ENCODE data around the gene BRIP1. TPM values are rescaled to one million over a fixed set of nuclear protein-coding genes. Genes with fewer than 3 reads are reported as not detected.

BRIP1 gene
- total and polyA plus RNA-seq, 10 of the 15 experiments (the other 5 are each of a cell fraction or from before 2014, with no cell fraction given), result 4.0 to 24.2 (median 12.8) TPM

DNA sequence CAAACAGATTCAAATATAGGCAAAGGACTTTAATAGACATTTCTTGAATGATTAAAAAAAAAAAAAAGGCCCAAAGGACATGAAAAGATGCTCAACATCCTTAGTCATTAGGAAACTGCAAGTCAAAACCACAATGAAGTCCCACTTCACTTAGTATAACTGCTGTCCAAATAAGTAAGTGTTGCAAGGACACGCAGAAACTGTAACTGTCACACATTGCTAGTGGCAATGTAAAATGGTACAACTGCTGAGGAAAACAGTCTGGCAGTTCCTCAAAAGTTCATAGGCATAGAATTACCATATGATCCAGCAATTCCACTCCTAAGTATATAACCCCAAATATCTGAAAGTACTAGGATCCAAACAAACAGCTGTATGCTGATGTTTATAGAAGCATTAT lies 112.7 kb downstream of the BRIP1 start (continued):
- TF ChIP-seq, protein P1, sequence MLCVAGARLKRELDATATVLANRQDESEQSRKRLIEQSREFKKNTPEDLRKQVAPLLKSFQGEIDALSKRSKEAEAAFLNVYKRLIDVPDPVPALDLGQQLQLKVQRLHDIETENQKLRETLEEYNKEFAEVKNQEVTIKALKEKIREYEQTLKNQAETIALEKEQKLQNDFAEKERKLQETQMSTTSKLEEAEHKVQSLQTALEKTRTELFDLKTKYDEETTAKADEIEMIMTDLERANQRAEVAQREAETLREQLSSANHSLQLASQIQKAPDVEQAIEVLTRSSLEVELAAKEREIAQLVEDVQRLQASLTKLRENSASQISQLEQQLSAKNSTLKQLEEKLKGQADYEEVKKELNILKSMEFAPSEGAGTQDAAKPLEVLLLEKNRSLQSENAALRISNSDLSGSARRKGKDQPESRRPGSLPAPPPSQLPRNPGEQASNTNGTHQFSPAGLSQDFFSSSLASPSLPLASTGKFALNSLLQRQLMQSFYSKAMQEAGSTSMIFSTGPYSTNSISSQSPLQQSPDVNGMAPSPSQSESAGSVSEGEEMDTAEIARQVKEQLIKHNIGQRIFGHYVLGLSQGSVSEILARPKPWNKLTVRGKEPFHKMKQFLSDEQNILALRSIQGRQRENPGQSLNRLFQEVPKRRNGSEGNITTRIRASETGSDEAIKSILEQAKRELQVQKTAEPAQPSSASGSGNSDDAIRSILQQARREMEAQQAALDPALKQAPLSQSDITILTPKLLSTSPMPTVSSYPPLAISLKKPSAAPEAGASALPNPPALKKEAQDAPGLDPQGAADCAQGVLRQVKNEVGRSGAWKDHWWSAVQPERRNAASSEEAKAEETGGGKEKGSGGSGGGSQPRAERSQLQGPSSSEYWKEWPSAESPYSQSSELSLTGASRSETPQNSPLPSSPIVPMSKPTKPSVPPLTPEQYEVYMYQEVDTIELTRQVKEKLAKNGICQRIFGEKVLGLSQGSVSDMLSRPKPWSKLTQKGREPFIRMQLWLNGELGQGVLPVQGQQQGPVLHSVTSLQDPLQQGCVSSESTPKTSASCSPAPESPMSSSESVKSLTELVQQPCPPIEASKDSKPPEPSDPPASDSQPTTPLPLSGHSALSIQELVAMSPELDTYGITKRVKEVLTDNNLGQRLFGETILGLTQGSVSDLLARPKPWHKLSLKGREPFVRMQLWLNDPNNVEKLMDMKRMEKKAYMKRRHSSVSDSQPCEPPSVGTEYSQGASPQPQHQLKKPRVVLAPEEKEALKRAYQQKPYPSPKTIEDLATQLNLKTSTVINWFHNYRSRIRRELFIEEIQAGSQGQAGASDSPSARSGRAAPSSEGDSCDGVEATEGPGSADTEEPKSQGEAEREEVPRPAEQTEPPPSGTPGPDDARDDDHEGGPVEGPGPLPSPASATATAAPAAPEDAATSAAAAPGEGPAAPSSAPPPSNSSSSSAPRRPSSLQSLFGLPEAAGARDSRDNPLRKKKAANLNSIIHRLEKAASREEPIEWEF (IDR thresholded peaks at IDR 0.05; ENCODE audit: insufficient replicate concordance, low read depth, low read length), result peak; percentile 51
- TF ChIP-seq DPF2 (IDR thresholded peaks at IDR 0.05) (peak; percentile 79), RB1 (IDR thresholded peaks at IDR 0.05; ENCODE audit: borderline replicate concordance) (no peak), MEF2B (IDR thresholded peaks at IDR 0.05; ENCODE audit: partially characterized antibody, poor library complexity, severe bottlenecking) (peak; percentile 17), MYC (IDR thresholded peaks at IDR 0.05; ENCODE audit: insufficient read depth, insufficient read length, insufficient replicate concordance, low read length, severe bottlenecking) (no peak), HDAC6 (IDR thresholded peaks at IDR 0.05; ENCODE audit: unreplicated experiment) (no peak), RUNX3 (IDR thresholded peaks at IDR 0.05; ENCODE audit: low read length) (peak; percentile 98), USF2 (IDR thresholded peaks at IDR 0.05; ENCODE audit: borderline replicate concordance, low read depth, low read length) (no peak), CREM (IDR thresholded peaks at IDR 0.05; ENCODE audit: low read depth) (0 out of 2 replicates have a peak, but pooled peaks have one; percentile 53), BRCA1 (IDR thresholded peaks at IDR 0.05; ENCODE audit: low read depth, low read length) (no peak), NKRF (conservative IDR thresholded peaks at IDR 0.05) (no peak), BCL3 (IDR thresholded peaks at IDR 0.05; ENCODE audit: borderline replicate concordance, insufficient read depth, low read depth, low read length, poor library complexity, severe bottlenecking) (peak; percentile 17), SMAD1 (IDR thresholded peaks at IDR 0.05; ENCODE audit: low read depth, partially characterized antibody) (no peak), GABPA (IDR thresholded peaks at IDR 0.05; ENCODE audit: low read depth) (peak; percentile 21; the same call in 1 of the 2 replicates)
